Retinal pigment epithelial cell (primary cell): ENCODE data around the gene CYFIP2.

ENCODE experiments used
- DNase-seq: peaks from one replicate; pipeline ENCODE4 v3.0.0-alpha.2; 2010; ENCODE audit warnings: low read depth
- H3K4me3 ChIP-seq: 2 replicates; pipeline ENCODE4 v1.5.1; 2011; ENCODE audit warnings: mild to moderate bottlenecking, low read length, control low read depth, moderate library complexity
- TF ChIP-seq, protein P1 (sequence below): conservative IDR thresholded peaks from 2 replicates; pipeline ENCODE4 v1.5.1; 2011; ENCODE audit warnings: low read depth, low read length, control low read depth, inconsistent platforms

Gene CYFIP2

DNA sequence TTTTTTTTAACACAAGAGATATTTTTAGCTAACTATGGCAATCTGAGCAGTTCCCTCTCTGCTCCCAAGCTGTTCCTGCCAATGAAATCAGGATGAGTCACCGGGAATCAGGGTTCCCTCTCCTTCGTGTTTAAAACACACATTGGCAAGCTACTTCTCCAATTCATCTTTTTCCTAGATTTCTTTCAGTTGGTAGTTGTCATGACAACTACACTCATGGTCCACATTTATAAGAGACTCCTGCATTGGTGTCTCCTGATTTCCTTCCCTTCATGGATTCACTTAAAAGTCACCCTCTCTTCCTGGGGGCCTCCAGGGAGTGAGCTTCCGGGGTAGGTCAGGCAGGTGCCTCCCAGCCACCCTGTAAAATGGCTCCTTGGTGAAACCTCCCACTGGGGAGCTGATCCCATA, 121.8 kb downstream of the CYFIP2 start:
- TF ChIP-seq, protein P1, sequence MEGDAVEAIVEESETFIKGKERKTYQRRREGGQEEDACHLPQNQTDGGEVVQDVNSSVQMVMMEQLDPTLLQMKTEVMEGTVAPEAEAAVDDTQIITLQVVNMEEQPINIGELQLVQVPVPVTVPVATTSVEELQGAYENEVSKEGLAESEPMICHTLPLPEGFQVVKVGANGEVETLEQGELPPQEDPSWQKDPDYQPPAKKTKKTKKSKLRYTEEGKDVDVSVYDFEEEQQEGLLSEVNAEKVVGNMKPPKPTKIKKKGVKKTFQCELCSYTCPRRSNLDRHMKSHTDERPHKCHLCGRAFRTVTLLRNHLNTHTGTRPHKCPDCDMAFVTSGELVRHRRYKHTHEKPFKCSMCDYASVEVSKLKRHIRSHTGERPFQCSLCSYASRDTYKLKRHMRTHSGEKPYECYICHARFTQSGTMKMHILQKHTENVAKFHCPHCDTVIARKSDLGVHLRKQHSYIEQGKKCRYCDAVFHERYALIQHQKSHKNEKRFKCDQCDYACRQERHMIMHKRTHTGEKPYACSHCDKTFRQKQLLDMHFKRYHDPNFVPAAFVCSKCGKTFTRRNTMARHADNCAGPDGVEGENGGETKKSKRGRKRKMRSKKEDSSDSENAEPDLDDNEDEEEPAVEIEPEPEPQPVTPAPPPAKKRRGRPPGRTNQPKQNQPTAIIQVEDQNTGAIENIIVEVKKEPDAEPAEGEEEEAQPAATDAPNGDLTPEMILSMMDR: no peak
- peak; percentile 60 for DNase-seq
- H3K4me3 ChIP-seq: no peak overlapping the region

DNA sequence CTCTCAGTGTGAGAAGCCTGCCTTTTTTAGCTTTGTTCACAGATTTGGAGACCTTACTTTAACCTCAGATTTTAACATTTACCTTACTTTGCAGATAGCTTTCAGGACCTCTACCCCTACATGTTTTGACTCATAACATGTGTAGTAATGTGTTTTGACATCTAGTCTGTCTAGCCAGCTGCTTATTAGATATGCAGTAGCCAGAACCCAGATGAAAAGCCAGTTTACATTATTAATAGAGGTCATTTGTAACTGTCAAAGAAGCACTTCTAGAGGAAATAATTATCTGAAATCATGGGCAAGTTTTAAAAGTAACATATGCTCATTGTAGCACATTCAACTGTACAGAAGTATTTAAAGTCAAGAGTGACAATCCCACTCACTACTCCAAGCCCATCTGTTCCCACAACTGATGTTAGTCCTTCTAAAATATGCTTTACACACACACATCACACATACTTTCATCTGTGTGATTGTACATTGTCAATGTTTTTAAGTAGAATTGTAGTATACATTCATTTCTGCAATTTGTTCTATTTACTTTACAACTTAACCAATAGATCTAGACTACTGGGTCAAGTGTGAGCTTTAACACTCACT, 122.3 kb downstream of the CYFIP2 start:
- H3K4me3 ChIP-seq: no peak overlapping the region
- TF ChIP-seq, protein P1: no peak
- DNase-seq: no peak

DNA sequence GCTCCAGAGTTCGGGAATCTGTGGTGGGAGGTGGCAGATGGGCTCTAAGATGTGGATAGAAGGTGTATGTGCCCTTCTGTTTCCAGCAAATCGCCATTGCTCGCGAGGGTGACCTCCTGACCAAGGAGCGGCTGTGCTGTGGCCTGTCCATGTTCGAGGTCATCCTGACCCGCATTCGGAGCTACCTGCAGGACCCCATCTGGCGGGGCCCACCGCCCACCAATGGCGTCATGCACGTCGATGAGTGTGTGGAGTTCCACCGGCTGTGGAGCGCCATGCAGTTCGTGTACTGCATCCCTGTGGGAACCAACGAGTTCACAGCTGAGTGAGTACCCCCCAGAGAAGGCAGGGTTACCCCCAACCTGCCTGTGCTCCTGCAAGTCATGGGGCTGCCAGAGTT, 123.2 kb downstream of the CYFIP2 start:
- TF ChIP-seq, protein P1: no peak
- no peak for DNase-seq
- H3K4me3 ChIP-seq: no peak overlapping the region

DNA sequence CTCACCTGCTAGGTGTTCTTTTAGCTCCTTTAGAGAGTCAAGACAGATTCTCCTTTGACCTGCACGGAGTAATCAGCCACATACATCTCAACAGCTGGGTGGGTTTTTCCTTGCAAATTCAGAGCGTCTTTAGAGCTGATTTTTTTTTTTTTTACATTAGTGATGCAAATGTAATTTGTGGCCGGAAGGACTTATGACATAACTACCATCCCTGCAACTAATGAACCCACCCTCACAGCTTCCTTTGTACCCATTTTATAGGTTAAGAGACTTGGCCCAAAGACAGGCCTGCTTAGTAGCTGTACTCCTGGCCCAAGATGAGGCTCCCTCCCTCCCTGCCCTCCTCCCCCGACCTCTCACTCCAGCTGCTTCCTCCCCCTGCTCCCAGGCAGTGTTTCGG, 124.2 kb downstream of the CYFIP2 start:
- TF ChIP-seq, protein P1: no peak
- no peak overlapping the region for H3K4me3 ChIP-seq

DNA sequence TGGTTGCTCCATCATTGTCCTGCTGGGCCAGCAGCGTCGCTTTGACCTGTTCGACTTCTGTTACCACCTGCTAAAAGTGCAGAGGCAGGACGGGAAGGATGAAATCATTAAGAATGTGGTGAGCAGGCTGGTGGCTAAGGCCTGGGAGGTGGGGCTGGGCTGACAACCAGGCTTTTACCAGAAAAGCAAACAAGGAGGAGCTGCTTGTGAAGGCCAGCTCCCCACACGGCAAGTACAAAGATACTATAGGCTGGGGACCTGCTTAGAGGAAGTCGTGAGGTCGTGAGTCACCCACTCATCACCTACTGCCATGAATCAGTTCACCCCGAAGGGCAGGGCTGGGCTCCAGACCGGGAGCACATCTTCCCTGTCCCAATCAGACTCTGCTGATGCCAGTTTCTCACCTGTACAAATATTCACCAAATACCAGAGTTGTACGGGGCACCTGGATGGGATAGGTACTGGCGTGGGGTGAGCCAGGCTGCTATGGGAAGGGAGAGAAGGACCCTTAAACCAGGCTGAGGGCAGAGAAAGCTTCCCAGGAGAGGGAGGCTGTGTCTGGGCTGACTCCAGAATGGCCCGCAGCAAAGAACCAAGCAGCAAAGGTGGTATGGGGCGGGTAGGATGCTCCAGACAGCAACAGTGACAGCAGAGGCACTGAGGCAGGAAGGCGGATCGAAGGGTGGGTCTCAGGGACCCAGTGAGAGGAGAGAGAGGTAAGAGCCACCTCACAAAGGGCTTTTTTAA, 124.8 kb downstream of the CYFIP2 start:
- DNase-seq: peak; percentile 19
- TF ChIP-seq, protein P1: no peak
- H3K4me3 ChIP-seq: no peak overlapping the region

More for the DNA sequence above, 124.2 kb downstream of the CYFIP2 start:
- DNase-seq: no peak

DNA sequence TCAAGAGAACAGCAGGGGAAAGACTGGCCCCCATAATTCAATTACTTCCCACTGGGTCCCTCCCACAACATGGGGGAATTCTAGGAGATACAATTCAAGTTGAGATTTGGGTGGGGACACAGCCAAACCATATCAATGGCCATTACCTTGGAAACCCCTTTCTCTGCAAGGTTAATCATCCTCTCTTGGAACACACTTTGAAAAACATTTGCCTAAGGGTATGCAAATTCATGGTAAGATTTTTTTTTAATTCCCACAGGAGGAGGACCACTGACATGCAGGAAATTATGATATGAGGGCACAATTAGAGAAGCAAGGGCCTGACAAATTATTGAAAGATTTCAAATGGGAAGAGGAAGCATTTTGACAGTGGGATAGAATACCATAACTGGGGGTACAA, 132.4 kb downstream of the CYFIP2 start:
- DNase-seq: no peak
- H3K4me3 ChIP-seq: no peak overlapping the region
- TF ChIP-seq, protein P1: no peak
